A549 (cell line): ENCODE data around the gene PCNP.

Source experiments
- CBX2 ChIP-seq: fragments of 200-600 bp; sonication (generic); IDR thresholded peaks from 2 replicates; pipeline ENCODE4 v1.6.1; 2016; ENCODE audit warnings: low read depth, mild to moderate bottlenecking, borderline replicate concordance
- CBX8 ChIP-seq: fragments of 200-600 bp; sonication (generic); IDR thresholded peaks from 2 replicates; pipeline ENCODE4 v1.6.1; 2016
- CEBPB ChIP-seq, 2 experiments: fragments of >200 bp in 1 of 2; sonication (Bioruptor Twin) in 1 of 2; formaldehyde crosslinking in 1 of 2; IDR thresholded peaks; 2 replicates each; pipeline ENCODE4 v1.6.1; 2012 to 2016
- CHD4 ChIP-seq: fragments of 200-600 bp; sonication (generic); IDR thresholded peaks from 2 replicates; pipeline ENCODE4 v1.6.1; 2016; ENCODE audit warnings: antibody characterized with exemption, mild to moderate bottlenecking, borderline replicate concordance
- CTCF ChIP-seq: fragments of >200 bp; sonication (Bioruptor Twin); formaldehyde crosslinking; IDR thresholded peaks from 3 replicates; pipeline ENCODE4 v1.5.1; 2016
- HDAC2 ChIP-seq: fragments of 200-600 bp; sonication (generic); IDR thresholded peaks from 2 replicates; pipeline ENCODE4 v1.6.1; 2016
- PHF8 ChIP-seq: fragments of 200-600 bp; sonication (generic); IDR thresholded peaks from 2 replicates; pipeline ENCODE4 v1.6.1; 2016; ENCODE audit warnings: low read depth, mild to moderate bottlenecking, antibody characterized with exemption, moderate library complexity, borderline replicate concordance
- POLR2A ChIP-seq: IDR thresholded peaks from 2 replicates; pipeline ENCODE4 v1.6.1; 2012; ENCODE audit warnings: mild to moderate bottlenecking, low read length
- RAD21 ChIP-seq, 2 experiments: fragments of >200 bp in 1 of 2; sonication (Bioruptor Twin) in 1 of 2; formaldehyde crosslinking in 1 of 2; IDR thresholded peaks in 1 of 2; conservative IDR thresholded peaks in 1 of 2; 2 replicates in 1 of 2; 3 replicates in 1 of 2; pipeline ENCODE4 v1.6.1; 2012 to 2018; ENCODE audit warnings: inconsistent platforms in 1 of 2
- RCOR1 ChIP-seq: fragments of 150-350 bp; IDR thresholded peaks from 2 replicates; pipeline ENCODE4 v1.6.1; 2014; ENCODE audit warnings: antibody characterized with exemption, low read length, low read depth
- SREBF2 ChIP-seq: fragments of 450-650 bp; IDR thresholded peaks from 2 replicates; pipeline ENCODE4 v1.6.1; 2014; ENCODE audit warnings: mild to moderate bottlenecking, moderate library complexity
- TF ChIP-seq, protein P1 (sequence below): IDR thresholded peaks from 2 replicates; pipeline ENCODE4 v1.6.1; 2012
- TF ChIP-seq, protein P2 (sequence below): fragments of 450-650 bp; IDR thresholded peaks from 2 replicates; pipeline ENCODE4 v1.6.1; 2014; ENCODE audit warnings: antibody characterized with exemption
- TF ChIP-seq, protein P3 (sequence below): fragments of 250-450 bp; sonication (Bioruptor Pico); IDR thresholded peaks from 2 replicates; pipeline ENCODE4 v1.5.0; 2021; ENCODE audit warnings: mild to moderate bottlenecking, moderate library complexity, borderline replicate concordance

GRCh38 chr3:101574388-101575112 lies 570 bp downstream of the PCNP start:
- TF ChIP-seq, protein P1, sequence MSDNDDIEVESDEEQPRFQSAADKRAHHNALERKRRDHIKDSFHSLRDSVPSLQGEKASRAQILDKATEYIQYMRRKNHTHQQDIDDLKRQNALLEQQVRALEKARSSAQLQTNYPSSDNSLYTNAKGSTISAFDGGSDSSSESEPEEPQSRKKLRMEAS, result no peak
- TF ChIP-seq CBX2 (no peak), CHD4 (no peak), CTCF (no peak), RAD21 (conservative IDR thresholded peaks at IDR 0.05 in 1 of 2, IDR thresholded peaks at IDR 0.05 in 1 of 2) (no peak), RCOR1 (no peak), SREBF2 (no peak), CBX8 (no peak), POLR2A (0 out of 2 replicates have a peak, but pooled peaks have one; percentile 22), HDAC2 (no peak), CEBPB (IDR thresholded peaks at IDR 0.05) (no peak), PHF8 (0 out of 2 replicates have a peak, but pooled peaks have one; percentile 73)
- TF ChIP-seq, protein P2, sequence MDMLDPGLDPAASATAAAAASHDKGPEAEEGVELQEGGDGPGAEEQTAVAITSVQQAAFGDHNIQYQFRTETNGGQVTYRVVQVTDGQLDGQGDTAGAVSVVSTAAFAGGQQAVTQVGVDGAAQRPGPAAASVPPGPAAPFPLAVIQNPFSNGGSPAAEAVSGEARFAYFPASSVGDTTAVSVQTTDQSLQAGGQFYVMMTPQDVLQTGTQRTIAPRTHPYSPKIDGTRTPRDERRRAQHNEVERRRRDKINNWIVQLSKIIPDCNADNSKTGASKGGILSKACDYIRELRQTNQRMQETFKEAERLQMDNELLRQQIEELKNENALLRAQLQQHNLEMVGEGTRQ, result no peak
- TF ChIP-seq, protein P3, sequence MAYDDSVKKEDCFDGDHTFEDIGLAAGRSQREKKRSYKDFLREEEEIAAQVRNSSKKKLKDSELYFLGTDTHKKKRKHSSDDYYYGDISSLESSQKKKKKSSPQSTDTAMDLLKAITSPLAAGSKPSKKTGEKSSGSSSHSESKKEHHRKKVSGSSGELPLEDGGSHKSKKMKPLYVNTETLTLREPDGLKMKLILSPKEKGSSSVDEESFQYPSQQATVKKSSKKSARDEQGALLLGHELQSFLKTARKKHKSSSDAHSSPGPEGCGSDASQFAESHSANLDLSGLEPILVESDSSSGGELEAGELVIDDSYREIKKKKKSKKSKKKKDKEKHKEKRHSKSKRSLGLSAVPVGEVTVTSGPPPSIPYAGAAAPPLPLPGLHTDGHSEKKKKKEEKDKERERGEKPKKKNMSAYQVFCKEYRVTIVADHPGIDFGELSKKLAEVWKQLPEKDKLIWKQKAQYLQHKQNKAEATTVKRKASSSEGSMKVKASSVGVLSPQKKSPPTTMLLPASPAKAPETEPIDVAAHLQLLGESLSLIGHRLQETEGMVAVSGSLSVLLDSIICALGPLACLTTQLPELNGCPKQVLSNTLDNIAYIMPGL (CRISPR knock-in tag), result no peak
